ENCODE data around the gene NTM. TPM values are rescaled to one million over a fixed set of nuclear protein-coding genes. Genes with fewer than 3 reads are reported as not detected.
"Not testable (repeated sequence)": the region's sequence is repeated elsewhere in the genome, so short reads cannot be mapped to it uniquely, and the experiment has no call there.

The NTM gene
- polyA plus RNA-seq, 2 donors = 0.24 to 1.1 TPM

DNA sequence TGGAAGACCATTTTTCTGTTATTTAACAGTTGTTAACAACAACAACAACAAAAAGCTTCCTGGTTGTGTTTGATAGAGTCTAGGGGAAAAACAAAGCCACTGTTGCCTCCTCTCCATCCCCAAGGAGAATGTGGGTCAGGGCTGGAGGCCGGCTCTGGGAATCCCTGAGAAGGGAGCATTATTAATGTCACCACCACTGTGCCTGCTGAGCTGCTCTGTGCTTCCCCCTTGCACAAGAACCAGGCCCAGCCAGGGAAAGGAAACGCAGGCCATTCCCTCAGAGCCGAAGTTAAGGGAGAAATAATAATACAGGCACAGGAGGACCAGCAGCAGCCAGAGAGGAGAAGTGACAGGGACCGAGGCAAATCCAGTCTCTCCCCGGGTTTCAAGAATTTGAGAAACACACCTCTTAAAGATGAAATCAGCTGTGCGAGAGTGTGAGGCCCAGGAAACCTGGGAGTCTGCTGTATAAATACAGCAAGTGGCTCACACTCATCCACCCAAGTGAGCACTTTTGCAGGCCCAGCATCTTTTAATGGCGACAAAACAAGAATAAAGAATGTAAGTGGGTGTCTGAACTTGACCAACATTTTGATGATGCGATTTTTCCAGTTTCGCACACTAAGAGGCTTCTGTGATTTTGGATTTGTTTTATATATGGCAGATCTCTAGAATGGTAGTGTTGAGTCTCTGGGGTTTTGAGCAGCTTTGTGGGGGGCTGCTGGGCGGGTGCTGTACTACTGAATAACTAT, 539.2 kb downstream of the NTM start:
- H3K9me3 ChIP-seq (ENCODE audit: control insufficient read depth in 2 of 2, insufficient read depth in 1 of 2, low read depth in 1 of 2, low read length in 1 of 2) = peaks cover 0 to 3% of the 10 kb centered on the region in 2 donors
- 67 to 70% methylated on average over 10 of the region's 10 CpGs for WGBS, 2 donors
- H3K4me1 ChIP-seq (ENCODE audit: control insufficient read depth in 2 of 2, insufficient read depth in 2 of 2, low read length in 1 of 2) = no peaks in the 10 kb centered on the region
- no peak overlapping the region for H3K27ac ChIP-seq (ENCODE audit: low read depth in 2 of 2, low read length in 1 of 2)
- no peak overlapping the region for H3K4me3 ChIP-seq (ENCODE audit: low read depth in 1 of 2, low read length in 2 of 2)
- no peaks in the 10 kb centered on the region for H3K36me3 ChIP-seq (ENCODE audit: control insufficient read depth in 2 of 2, insufficient read depth in 2 of 2, low read length in 1 of 2)
- peaks cover 0 to 3% of the 10 kb centered on the region in 2 donors for H3K27me3 ChIP-seq (ENCODE audit: control insufficient read depth in 1 of 2, insufficient read depth in 2 of 2, low read length in 2 of 2)

DNA sequence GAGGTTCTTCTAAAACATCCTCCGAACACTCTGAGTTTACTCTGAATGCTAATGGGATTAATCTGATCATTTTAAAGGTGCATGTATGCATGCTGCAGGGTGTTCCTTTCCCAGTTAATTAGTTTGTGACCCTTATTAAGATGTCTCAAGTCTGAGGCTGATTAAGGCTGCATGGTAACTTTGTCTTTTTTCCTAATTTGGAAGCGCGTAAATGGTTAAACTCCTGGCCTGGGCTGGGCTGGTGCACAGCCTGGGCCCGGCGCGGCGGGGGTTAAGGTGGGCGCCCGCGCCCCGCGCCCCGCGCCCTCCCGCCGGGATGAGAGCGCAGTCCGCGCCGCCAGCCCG, 539.7 kb downstream of the NTM start:
- peaks cover 0 to 3% of the 10 kb centered on the region in 2 donors for H3K27me3 ChIP-seq (ENCODE audit: control insufficient read depth in 1 of 2, insufficient read depth in 2 of 2, low read length in 2 of 2)
- H3K4me1 ChIP-seq (ENCODE audit: control insufficient read depth in 2 of 2, insufficient read depth in 2 of 2, low read length in 1 of 2) = no peaks in the 10 kb centered on the region
- peaks cover 0 to 3% of the 10 kb centered on the region in 2 donors for H3K9me3 ChIP-seq (ENCODE audit: control insufficient read depth in 2 of 2, insufficient read depth in 1 of 2, low read depth in 1 of 2, low read length in 1 of 2)
- peak overlapping the region in 1 of 2 donors; percentile 24 for H3K4me3 ChIP-seq (ENCODE audit: low read depth in 1 of 2, low read length in 2 of 2)
- H3K27ac ChIP-seq (ENCODE audit: low read depth in 2 of 2, low read length in 1 of 2) = no peak overlapping the region
- 9 to 13% methylated on average over 21 of the region's 21 CpGs for WGBS, 2 donors
- no peaks in the 10 kb centered on the region for H3K36me3 ChIP-seq (ENCODE audit: control insufficient read depth in 2 of 2, insufficient read depth in 2 of 2, low read length in 1 of 2)

DNA sequence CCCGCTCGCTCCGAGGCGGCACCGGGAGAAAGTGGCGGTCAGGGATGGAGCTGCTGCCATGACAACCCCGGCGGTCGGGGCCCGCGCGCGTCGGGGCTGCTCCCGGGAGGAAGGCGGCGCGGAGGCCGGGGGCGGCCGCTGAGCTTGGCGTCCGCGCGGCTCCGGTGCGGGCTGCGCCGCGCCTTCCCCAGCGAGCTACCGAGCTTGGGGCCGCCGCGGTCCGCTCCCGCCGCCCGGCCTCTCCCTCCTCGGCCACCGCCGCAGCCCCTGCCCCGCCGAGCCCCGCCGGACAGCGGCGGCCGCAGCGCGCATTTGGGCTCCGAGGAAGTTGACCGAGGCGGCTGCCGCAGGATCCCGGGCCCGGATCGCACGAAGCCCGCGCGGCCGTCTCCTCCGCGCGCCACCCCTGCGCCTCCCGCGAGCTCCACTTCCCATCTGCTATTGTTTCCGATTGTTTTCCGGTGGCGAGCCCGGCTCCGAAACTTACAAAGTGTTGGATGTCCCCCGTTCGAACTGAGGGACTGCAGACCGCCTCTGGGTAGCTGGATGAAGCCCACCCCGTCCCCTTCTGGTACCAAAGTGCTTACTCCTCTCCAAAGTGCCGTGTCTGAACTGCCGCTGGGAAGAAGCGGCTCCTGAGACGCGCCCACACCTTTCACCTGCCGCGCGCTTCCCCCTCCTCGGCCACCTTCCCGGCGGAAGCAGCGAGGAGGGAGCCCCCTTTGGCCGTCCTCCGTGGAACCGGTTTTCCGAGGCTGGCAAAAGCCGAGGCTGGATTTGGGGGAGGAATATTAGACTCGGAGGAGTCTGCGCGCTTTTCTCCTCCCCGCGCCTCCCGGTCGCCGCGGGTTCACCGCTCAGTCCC, 540.3 kb downstream of the NTM start:
- H3K27me3 ChIP-seq (ENCODE audit: control insufficient read depth in 1 of 2, insufficient read depth in 2 of 2, low read length in 2 of 2) = peaks cover 0 to 3% of the 10 kb centered on the region in 2 donors
- H3K9me3 ChIP-seq (ENCODE audit: control insufficient read depth in 2 of 2, insufficient read depth in 1 of 2, low read depth in 1 of 2, low read length in 1 of 2) = peaks cover 0 to 3% of the 10 kb centered on the region in 2 donors
- no peaks in the 10 kb centered on the region for H3K36me3 ChIP-seq (ENCODE audit: control insufficient read depth in 2 of 2, insufficient read depth in 2 of 2, low read length in 1 of 2)
- peak overlapping the region; percentile 24 to 37 for H3K4me3 ChIP-seq (ENCODE audit: low read depth in 1 of 2, low read length in 2 of 2)
- 5 to 7% methylated on average over 68 to 105 of the region's 105 CpGs for WGBS, 2 donors
- H3K4me1 ChIP-seq (ENCODE audit: control insufficient read depth in 2 of 2, insufficient read depth in 2 of 2, low read length in 1 of 2) = no peaks in the 10 kb centered on the region
- H3K27ac ChIP-seq (ENCODE audit: low read depth in 2 of 2, low read length in 1 of 2) = peak overlapping the region; percentile 5 to 20

DNA sequence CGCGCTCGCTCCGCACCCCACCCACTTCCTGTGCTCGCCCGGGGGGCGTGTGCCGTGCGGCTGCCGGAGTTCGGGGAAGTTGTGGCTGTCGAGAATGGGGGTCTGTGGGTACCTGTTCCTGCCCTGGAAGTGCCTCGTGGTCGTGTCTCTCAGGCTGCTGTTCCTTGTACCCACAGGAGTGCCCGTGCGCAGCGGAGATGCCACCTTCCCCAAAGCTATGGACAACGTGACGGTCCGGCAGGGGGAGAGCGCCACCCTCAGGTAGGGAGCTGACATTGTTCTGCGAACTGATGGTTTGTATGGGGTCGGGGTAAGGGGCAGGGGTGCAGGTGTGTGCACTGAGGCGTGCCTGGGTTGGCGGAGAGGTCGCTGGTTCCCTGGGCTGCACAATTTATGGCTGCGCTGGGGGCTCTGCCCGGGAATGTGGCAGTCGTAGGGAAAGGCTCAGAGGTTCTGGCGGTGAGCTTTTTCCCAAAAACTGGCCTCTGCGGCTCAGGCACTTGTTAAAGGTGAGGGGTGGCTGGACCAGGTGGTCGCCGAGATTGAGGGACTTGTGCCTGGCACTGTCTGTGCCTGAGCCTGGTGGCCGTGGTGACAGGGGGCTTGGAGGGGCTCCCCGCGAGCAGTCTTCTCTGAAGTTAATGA, 541.1 kb downstream of the NTM start:
- H3K27me3 ChIP-seq (ENCODE audit: control insufficient read depth in 1 of 2, insufficient read depth in 2 of 2, low read length in 2 of 2); H3K4me1 ChIP-seq (ENCODE audit: control insufficient read depth in 2 of 2, insufficient read depth in 2 of 2, low read length in 1 of 2); H3K9me3 ChIP-seq (ENCODE audit: control insufficient read depth in 2 of 2, insufficient read depth in 1 of 2, low read depth in 1 of 2, low read length in 1 of 2); H3K36me3 ChIP-seq (ENCODE audit: control insufficient read depth in 2 of 2, insufficient read depth in 2 of 2, low read length in 1 of 2): not testable (repeated sequence)
- peak overlapping the region; percentile 24 to 37 for H3K4me3 ChIP-seq (ENCODE audit: low read depth in 1 of 2, low read length in 2 of 2)
- 19 to 20% methylated on average over 32 to 34 of the region's 36 CpGs for WGBS, 2 donors
- H3K27ac ChIP-seq (ENCODE audit: low read depth in 2 of 2, low read length in 1 of 2) = peak overlapping the region in 1 of 2 donors; percentile 20

DNA sequence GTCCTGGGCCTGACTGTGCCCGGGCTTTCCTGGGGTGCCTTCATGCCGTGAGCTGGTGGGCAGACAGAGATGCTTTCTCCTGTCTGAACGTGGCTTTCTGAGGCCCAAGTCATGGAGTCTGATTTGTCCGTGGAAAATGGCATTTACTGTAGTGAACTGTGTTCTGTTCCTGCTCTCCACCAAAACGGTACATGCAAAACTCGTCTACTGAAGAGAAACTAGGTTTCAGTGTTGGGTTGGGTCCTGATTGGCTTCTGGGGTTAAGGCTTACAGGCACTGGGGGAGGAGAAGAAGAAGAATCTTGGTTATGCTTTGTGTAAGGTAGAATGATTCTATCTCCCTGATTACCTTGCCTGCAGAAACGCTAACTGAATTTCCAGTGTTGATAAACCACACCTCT, 541.7 kb downstream of the NTM start:
- H3K9me3 ChIP-seq (ENCODE audit: control insufficient read depth in 2 of 2, insufficient read depth in 1 of 2, low read depth in 1 of 2, low read length in 1 of 2) = peaks cover 0 to 3% of the 10 kb centered on the region in 2 donors
- H3K36me3 ChIP-seq (ENCODE audit: control insufficient read depth in 2 of 2, insufficient read depth in 2 of 2, low read length in 1 of 2) = no peaks in the 10 kb centered on the region
- H3K27ac ChIP-seq (ENCODE audit: low read depth in 2 of 2, low read length in 1 of 2) = no peak overlapping the region
- no peak overlapping the region for H3K4me3 ChIP-seq (ENCODE audit: low read depth in 1 of 2, low read length in 2 of 2)
- H3K4me1 ChIP-seq (ENCODE audit: control insufficient read depth in 2 of 2, insufficient read depth in 2 of 2, low read length in 1 of 2) = no peaks in the 10 kb centered on the region
- H3K27me3 ChIP-seq (ENCODE audit: control insufficient read depth in 1 of 2, insufficient read depth in 2 of 2, low read length in 2 of 2) = peaks cover 0 to 3% of the 10 kb centered on the region in 2 donors
- WGBS, 2 donors = 48 to 68% methylated on average over 7 of the region's 7 CpGs

DNA sequence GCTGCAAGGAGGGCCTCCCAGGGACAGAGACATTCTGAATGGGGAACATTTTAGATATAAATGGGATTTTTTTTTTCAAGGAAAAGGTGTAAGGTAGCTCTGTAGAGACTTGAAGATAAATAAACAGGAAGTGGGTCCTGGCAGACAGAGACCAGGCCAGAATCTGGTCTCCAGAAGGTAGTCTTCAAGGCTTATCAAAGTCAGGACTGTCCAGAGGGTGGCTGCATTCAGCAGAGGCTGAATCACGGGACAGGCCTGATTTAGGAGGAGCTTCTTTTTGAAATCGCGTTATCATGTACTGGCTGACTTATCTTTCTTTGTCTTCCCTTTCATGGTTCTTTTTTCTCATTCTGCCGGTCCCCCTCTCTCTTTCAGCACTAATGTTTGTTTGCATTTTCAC, 542.9 kb downstream of the NTM start:
- Histone ChIP-seq H3K4me1 (ENCODE audit: control insufficient read depth in 2 of 2, insufficient read depth in 2 of 2, low read length in 1 of 2) (no peaks in the 10 kb centered on the region), H3K4me3 (ENCODE audit: low read depth in 1 of 2, low read length in 2 of 2) (no peak overlapping the region), H3K9me3 (ENCODE audit: control insufficient read depth in 2 of 2, insufficient read depth in 1 of 2, low read depth in 1 of 2, low read length in 1 of 2) (peaks cover 3% of the 10 kb centered on the region in 2 donors), H3K27ac (ENCODE audit: low read depth in 2 of 2, low read length in 1 of 2) (no peak overlapping the region), H3K27me3 (ENCODE audit: control insufficient read depth in 1 of 2, insufficient read depth in 2 of 2, low read length in 2 of 2) (peaks cover 0 to 3% of the 10 kb centered on the region in 2 donors), H3K36me3 (ENCODE audit: control insufficient read depth in 2 of 2, insufficient read depth in 2 of 2, low read length in 1 of 2) (no peaks in the 10 kb centered on the region)
- WGBS, 2 donors = 77 to 84% methylated on average over 4 of the region's 4 CpGs

DNA sequence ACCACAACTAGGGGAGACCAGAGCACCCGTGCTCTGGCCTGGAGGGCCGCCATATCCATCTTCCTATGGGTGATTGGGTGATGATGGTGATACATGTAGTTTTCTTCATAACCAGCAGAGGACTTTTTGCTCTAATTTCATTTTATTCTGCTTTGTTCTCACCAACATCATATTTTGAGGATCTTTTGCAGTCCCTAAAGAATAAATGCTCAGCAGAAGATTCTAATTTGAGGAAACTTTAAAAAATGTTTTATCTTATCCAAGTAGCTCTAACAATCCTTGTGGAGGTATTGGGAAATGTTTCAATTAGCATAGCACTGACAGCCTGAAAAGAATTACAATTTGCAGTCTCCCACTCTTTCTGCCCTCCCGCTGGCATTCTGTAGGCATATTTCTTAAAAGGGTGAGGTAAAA, 544.0 kb downstream of the NTM start:
- no peak overlapping the region for H3K27ac ChIP-seq (ENCODE audit: low read depth in 2 of 2, low read length in 1 of 2)
- peaks cover 0 to 3% of the 10 kb centered on the region in 2 donors for H3K27me3 ChIP-seq (ENCODE audit: control insufficient read depth in 1 of 2, insufficient read depth in 2 of 2, low read length in 2 of 2)
- no peaks in the 10 kb centered on the region for H3K36me3 ChIP-seq (ENCODE audit: control insufficient read depth in 2 of 2, insufficient read depth in 2 of 2, low read length in 1 of 2)
- no peak overlapping the region for H3K4me3 ChIP-seq (ENCODE audit: low read depth in 1 of 2, low read length in 2 of 2)
- H3K4me1 ChIP-seq (ENCODE audit: control insufficient read depth in 2 of 2, insufficient read depth in 2 of 2, low read length in 1 of 2) = no peaks in the 10 kb centered on the region
- H3K9me3 ChIP-seq (ENCODE audit: control insufficient read depth in 2 of 2, insufficient read depth in 1 of 2, low read depth in 1 of 2, low read length in 1 of 2) = peaks cover 3% of the 10 kb centered on the region in 2 donors
- WGBS, 2 donors = 70 to 77% methylated on average over 3 of the region's 3 CpGs

DNA sequence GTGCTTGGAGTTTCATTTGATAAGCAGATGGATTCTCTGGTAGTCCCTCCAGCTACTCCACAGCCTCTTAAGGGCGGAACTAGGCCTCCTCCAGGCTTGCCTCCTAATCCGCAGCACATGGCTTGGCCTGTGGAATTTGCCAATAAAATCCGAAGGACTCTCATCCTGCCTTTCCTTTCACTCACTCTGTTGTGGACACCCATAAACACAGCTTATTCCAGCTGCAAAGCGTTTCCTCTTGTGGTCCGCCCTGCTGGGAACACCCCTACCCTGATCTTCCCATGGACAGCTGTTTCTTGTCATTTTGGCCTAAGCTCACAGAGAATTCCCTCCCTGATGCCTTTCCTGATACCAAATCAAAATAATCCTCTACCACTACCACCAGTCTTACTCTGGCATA, 546.2 kb downstream of the NTM start:
- Histone ChIP-seq H3K36me3 (ENCODE audit: control insufficient read depth in 2 of 2, insufficient read depth in 2 of 2, low read length in 1 of 2) (no peaks in the 10 kb centered on the region), H3K4me1 (ENCODE audit: control insufficient read depth in 2 of 2, insufficient read depth in 2 of 2, low read length in 1 of 2) (no peaks in the 10 kb centered on the region), H3K9me3 (ENCODE audit: control insufficient read depth in 2 of 2, insufficient read depth in 1 of 2, low read depth in 1 of 2, low read length in 1 of 2) (peaks cover 3% of the 10 kb centered on the region in 2 donors), H3K27me3 (ENCODE audit: control insufficient read depth in 1 of 2, insufficient read depth in 2 of 2, low read length in 2 of 2) (no peaks in the 10 kb centered on the region), H3K4me3 (ENCODE audit: low read depth in 1 of 2, low read length in 2 of 2) (no peak overlapping the region), H3K27ac (ENCODE audit: low read depth in 2 of 2, low read length in 1 of 2) (no peak overlapping the region)
- 67 to 69% methylated on average over 5 of the region's 5 CpGs for WGBS, 2 donors

DNA sequence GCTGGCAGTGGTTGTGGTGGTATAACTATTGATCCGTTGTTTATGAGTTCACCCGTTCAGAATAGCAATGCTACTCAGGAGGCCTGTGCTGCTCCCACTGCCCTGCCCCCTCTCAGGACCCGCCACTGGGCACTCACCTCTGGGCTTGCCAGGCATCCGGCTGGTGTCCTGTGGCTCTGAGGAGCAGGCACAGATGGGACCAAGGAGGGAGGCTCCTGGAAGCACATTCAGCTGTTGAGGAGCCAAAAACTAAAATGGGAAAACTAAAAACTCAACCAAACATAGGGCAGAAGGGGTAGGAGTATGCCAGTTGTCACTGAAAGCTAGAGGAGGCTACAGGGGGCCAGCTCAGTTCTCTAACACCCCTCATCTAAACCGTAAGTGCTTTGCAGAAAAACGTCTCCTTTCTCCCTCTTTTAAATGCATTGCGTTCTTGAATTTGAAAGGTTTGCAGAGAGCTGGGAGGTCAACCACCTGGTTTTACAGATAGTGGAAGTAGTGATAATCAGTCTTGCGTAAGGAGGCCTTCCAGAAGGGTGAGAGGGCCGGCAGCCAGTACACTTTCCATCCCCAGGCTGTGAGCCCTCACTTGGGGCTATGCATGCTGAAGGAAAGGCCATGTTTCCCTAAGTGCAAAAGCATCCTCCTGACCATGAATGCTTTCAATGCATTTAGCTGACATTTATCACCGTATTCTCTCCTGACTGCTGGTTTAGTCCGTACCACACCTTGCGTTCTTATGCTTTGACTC, 547.4 kb downstream of the NTM start:
- no peaks in the 10 kb centered on the region for H3K4me1 ChIP-seq (ENCODE audit: control insufficient read depth in 2 of 2, insufficient read depth in 2 of 2, low read length in 1 of 2)
- no peak overlapping the region for H3K27ac ChIP-seq (ENCODE audit: low read depth in 2 of 2, low read length in 1 of 2)
- H3K4me3 ChIP-seq (ENCODE audit: low read depth in 1 of 2, low read length in 2 of 2) = no peak overlapping the region
- H3K27me3 ChIP-seq (ENCODE audit: control insufficient read depth in 1 of 2, insufficient read depth in 2 of 2, low read length in 2 of 2) = no peaks in the 10 kb centered on the region
- 69 to 74% methylated on average over 12 of the region's 12 CpGs for WGBS, 2 donors
- H3K9me3 ChIP-seq (ENCODE audit: control insufficient read depth in 2 of 2, insufficient read depth in 1 of 2, low read depth in 1 of 2, low read length in 1 of 2) = peaks cover 3% of the 10 kb centered on the region in 2 donors
- H3K36me3 ChIP-seq (ENCODE audit: control insufficient read depth in 2 of 2, insufficient read depth in 2 of 2, low read length in 1 of 2) = no peaks in the 10 kb centered on the region
